Stimulated activated CD4-positive, alpha-beta T cell treated with anti-CD3 and anti-CD28 coated beads, TNF-alpha, amount 100 ng/mL, for 48 hours (primary cell): Measurements from ENCODE around the gene CHCHD3.

ENCODE experiments used
- DNase-seq, 3 donors: peaks; one replicate each; pipeline ENCODE4 v3.0.0-alpha.2; 2020; ENCODE audit warnings: low read depth in 3 of 3

The CHCHD3 gene

DNA sequence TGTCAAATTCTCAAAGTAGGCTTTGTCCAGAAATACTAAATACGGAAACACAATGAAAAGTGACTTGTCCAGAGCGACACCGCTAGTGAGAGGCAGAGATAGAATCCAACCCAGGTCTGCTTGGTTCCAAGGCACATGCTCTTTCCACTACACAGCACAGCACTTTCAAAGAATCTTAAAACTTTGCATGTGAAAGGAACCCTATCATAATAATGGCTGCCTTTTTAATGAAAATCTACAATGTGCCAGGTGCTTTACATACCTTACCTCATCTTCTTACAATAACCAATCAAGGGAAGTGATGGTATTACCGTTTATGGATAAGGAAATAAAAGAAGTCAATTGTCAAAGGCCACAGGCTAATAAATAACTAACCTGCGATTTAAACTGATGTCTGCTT is 2.6 kb downstream of the CHCHD3 start:
- DNase-seq = no peak

- no peak for DNase-seq
Observed at GRCh38 chr7:133077394-133077793, 4.5 kb downstream of the CHCHD3 start.

DNA sequence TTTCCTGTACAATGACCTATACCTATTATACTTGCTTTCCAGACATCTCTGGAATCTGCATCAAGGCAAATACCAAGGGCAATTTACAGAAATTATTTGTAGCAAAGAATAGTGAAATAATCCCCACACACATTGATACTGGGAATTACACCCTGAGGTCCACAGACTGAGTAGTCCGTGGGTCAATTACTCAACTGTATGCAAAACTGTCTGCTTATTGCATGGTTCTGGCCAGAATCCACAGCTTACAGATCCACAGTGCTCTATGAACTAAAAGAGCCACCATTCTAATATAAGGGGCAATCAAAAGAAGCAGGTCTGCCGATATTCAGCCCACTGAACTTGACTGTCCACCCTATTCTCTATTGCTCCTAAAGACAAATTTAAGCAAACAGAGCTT is 5.7 kb downstream of the CHCHD3 start:
- DNase-seq = no peak

DNA sequence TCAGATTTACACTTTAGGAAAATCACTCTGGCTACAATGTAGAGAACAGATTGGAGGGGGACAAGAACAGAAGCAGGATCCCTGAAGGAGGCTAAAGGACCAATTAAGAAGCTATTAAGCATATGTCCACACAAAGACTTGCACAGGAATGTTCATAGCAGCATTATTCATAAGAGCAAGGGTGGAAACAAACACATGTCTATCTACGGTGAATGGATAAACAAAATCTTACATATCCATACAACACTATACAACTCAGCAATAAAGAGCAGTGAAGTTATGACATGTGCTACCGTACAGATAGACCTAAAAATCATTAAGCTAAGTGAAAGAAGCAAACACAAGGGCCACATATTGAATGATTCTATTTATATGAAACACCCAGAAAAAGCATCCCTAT is 10.4 kb downstream of the CHCHD3 start:
- no peak for DNase-seq

DNA sequence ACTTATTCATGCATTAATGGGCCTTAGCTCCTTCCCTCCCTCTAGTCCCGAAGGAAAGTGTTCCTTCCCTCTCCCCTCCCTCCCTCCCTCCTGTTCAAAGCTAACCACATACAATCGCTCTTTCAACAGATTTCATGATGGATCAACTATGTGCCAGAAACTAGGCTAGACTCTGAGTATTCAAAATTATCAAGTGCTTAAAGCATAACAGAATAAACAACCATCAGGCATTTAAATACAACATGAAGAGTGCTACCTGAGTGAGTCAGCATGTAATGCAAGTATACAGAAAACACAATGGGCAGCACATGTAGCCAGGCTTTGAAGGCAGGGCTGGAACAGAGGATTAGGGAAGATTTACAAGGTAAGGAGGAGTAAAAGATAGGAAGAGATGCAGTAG is 11.3 kb downstream of the CHCHD3 start:
- DNase-seq = no peak

GRCh38 chr7:133065301-133065700 is 16.6 kb downstream of the CHCHD3 start:
- DNase-seq = no peak

GRCh38 chr7:133064082-133064820 is 17.6 kb downstream of the CHCHD3 start:
- DNase-seq = no peak

- DNase-seq = no peak
Observed at GRCh38 chr7:133061792-133062191, 20.1 kb downstream of the CHCHD3 start.

- DNase-seq = no peak
Observed at GRCh38 chr7:133061357-133061756, 20.5 kb downstream of the CHCHD3 start.

DNA sequence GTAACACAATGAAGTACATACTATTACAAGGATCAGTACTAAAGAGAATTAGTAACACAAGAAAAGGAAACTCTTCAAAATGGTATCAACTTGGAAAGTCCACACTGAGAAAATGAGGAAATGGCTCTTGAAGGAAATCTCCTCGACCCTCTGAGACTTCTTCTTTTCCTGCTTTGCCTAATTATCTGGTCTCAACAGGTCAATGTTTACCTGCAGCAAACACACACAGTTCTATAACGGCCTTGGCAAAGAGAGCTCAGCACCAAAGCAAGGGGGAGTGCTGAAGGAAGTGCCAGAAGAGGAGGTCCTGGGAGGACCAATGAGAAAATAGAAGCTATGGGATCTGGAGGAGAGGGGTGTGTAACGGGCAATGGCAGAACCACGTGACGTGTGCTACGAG is 21.9 kb downstream of the CHCHD3 start:
- no peak for DNase-seq

- DNase-seq = no peak
Observed at GRCh38 chr7:133059263-133059662, 22.6 kb downstream of the CHCHD3 start.

DNA sequence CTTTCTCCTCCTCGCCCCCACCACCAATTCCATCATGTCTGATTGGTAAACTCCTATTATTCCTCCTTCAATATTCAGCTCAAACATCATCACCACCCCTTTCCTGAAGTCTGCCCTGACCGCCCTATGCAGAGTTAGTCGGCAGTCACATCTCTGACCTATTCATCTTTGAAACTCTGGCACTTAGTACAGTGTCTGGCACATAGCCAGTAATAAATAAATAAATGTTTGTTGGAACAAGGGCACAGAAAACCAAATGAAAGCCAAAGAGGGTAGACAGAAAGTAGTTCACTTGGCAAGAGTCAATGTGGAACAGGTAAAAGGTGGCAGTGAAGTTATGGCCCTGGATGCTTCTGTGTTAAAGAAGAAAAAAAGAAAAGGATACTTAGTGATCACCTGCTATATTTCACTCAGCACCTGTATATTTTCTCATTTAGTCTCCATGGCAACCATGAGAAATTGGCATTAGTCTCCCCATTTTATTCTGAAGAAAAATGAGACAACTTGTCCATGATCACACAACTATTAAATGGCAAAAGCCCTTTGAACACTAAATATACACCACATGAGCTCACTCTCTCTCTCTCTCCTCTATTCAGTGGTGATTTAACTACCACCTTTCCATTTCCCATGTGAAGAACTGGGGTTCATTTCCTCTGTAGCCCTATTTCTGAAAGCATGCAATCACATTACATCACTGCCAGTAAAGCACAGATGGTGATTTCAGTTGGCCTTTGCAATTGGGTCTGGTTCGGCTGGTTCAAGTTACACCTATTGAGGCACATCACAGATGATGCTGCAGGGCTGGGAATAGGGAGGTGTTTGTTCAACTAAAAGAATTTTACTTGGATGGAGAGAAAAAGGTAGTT is 25.3 kb downstream of the CHCHD3 start:
- no peak for DNase-seq

GRCh38 chr7:133054162-133054840 is 27.6 kb downstream of the CHCHD3 start:
- DNase-seq = no peak

DNA sequence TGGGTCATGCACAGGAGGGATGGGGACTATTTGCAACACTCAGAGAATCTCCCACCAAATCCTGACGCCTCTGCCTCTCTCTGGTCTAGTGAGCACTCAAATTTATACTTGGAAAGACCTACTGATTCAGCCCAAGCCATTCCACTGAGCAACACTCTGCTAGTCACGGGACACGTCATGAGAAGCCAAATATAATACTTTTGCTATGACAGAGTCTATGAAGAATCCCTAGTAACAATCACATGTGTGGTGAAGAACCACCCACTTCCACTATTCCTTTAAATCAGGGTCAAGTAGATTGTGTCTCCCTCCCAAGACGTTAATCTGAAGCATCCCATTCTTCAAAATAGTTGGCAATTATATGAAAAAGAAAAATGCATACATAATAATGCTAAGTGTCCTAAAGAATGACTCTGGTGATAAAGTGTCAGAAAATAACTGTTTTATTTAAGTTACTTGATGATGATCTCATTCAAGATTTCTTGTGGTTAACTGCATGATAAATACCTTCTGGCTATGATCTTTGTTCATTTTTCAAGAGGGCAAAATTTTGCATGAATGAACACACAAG is 28.5 kb downstream of the CHCHD3 start:
- no peak for DNase-seq

GRCh38 chr7:133052826-133053225 is 29.1 kb downstream of the CHCHD3 start:
- DNase-seq = no peak

GRCh38 chr7:133052401-133052756 is 29.5 kb downstream of the CHCHD3 start:
- no peak for DNase-seq

- DNase-seq = no peak
Observed at GRCh38 chr7:133051719-133052400, 30.0 kb downstream of the CHCHD3 start.

GRCh38 chr7:133051066-133051465 is 30.8 kb downstream of the CHCHD3 start:
- DNase-seq = no peak

- no peak for DNase-seq
Observed at GRCh38 chr7:133050200-133050995, 31.5 kb downstream of the CHCHD3 start.

DNA sequence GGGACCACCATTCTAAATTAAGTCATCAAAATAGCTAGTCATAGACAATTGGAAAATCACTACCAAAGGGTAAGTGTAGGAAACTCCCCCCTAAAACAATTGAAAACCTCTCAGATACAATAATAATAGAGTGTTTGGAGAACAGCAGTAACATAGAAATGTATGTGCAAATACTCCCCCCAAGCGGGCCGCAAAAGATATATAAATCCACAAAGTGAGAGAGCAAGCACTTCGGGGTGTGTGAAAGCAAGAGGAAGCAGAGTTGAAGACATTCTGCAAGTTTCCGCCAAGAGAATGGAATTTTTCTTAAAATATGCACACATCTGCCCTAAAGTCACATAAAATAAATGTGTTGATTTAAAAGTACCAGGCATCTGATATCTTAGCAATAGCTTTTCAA is 33.3 kb downstream of the CHCHD3 start:
- no peak for DNase-seq

- DNase-seq = no peak
Observed at GRCh38 chr7:133047321-133047720, 34.6 kb downstream of the CHCHD3 start.
